GM12864 (cell line): ENCODE data around the gene GOLT1A.

Source experiments
- DNase-seq: peaks from one replicate; pipeline ENCODE4 v3.0.0-alpha.2; 2011; ENCODE audit warnings: low read depth
- H3K4me3 ChIP-seq: 2 replicates; pipeline ENCODE4 v1.5.1; 2011; ENCODE audit warnings: mild to moderate bottlenecking, low read depth, low read length, control low read depth
- TF ChIP-seq, protein P1 (sequence below): IDR thresholded peaks from 2 replicates; pipeline ENCODE4 v1.5.1; 2011; ENCODE audit warnings: low read depth, mild to moderate bottlenecking, moderate library complexity, low read length, control low read depth, inconsistent platforms; ENCODE audit errors: missing control alignments

GOLT1A gene

DNA sequence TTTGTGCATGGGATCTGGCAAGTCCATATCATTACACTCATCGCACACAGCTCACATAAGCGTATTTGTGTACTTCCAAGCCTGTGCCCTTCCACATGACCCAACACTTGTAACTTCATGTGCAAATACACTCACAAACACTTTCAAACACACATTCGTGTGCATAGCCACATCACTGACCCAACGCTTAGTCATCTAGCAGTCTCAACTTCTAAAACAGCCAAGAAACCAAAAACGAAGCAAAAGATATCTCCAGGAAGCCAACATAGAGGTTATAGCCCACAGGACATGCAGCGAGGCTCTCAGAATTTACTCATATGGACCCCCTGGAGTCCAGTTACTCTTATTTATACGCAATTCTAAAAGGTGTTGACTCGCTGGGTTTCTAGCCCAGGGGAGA is 10.9 kb upstream of the GOLT1A start:
- DNase-seq, result no peak
- TF ChIP-seq, protein P1, sequence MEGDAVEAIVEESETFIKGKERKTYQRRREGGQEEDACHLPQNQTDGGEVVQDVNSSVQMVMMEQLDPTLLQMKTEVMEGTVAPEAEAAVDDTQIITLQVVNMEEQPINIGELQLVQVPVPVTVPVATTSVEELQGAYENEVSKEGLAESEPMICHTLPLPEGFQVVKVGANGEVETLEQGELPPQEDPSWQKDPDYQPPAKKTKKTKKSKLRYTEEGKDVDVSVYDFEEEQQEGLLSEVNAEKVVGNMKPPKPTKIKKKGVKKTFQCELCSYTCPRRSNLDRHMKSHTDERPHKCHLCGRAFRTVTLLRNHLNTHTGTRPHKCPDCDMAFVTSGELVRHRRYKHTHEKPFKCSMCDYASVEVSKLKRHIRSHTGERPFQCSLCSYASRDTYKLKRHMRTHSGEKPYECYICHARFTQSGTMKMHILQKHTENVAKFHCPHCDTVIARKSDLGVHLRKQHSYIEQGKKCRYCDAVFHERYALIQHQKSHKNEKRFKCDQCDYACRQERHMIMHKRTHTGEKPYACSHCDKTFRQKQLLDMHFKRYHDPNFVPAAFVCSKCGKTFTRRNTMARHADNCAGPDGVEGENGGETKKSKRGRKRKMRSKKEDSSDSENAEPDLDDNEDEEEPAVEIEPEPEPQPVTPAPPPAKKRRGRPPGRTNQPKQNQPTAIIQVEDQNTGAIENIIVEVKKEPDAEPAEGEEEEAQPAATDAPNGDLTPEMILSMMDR, result no peak
- no peak overlapping the region for H3K4me3 ChIP-seq

GRCh38 chr1:204223129-204223860 is 9.5 kb upstream of the GOLT1A start:
- no peak for DNase-seq
- H3K4me3 ChIP-seq, result no peak overlapping the region
- TF ChIP-seq, protein P1, result no peak

DNA sequence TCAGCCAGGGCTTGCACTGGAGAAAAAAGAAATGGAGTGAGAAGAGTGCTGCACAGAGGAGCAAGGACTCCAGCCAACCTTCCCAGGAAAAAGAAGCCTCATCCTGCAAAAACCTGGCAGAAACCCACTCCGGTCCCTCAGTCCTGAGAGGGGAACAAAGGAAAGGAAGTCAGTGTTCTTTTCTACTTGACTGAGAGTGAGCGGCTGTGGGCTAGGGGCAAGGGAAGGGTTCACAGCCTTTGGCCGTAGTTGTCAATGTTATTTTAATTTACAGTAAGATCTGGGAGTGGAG is 8.9 kb upstream of the GOLT1A start:
- TF ChIP-seq, protein P1, result no peak
- no peak overlapping the region for H3K4me3 ChIP-seq
- no peak for DNase-seq

DNA sequence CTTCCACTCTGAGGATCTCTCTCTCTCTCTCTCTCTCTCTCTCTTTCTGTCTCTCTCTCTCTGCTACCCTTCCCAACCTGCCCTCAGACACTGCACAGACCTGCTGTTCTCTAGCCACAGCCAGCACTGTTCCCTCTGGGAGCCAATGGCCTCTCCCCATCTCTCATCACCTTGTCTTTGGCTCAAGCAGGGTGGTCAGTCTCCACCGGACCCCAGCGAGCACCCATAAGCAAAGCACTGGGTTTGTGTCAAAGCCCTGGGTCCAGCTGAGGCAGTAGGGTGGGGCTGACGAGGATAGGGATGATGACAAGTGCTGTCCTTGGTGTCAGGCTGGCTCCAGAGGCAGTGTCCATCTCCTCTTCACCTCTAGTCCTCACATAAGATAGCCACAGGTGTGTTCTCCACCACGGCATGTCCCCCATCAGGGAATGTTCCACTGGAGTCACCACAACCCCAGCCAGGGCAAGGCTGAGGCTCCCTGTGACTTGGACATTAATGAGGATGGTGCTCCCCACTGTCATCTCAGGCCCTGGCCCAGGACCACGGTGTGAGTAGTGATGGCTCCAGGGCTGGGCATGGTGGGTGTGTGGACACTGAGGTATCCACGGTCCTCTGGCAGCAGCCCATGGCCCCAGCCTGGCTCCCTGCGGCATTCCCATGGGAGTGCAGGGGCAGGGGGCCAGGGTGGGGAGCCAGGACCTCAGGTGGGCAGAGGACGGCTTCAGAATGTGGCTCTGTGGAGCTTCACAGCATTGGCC is 8.4 kb upstream of the GOLT1A start:
- TF ChIP-seq, protein P1, result no peak
- no peak overlapping the region for H3K4me3 ChIP-seq
- no peak for DNase-seq

- TF ChIP-seq, protein P1, result no peak
- DNase-seq, result no peak
- no peak overlapping the region for H3K4me3 ChIP-seq
These were observed 7.5 kb upstream of the GOLT1A start for GRCh38 chr1:204221271-204221670.

- H3K4me3 ChIP-seq, result no peak overlapping the region
- TF ChIP-seq, protein P1, result no peak
- no peak for DNase-seq
These were observed 6.3 kb upstream of the GOLT1A start for GRCh38 chr1:204219971-204220616.

DNA sequence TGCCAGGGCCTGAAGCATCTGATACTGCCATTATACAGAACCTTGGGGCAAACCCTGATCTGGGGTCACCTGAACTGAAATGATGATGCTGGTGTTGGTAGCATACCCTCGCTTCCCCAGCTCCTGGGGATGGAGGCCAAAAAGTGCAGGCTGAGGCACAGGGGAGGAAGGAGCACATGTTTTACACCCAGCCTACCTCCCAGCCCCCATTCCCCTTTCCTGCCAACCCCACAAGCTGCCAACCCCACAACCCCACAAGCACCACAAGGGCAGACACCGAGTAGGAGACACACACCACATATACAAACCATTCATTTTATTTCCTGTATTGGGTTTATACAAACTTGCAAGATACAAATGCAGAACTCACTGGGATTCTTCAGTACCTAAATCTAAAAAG is 4.8 kb upstream of the GOLT1A start:
- TF ChIP-seq, protein P1, result no peak
- DNase-seq, result no peak
- H3K4me3 ChIP-seq, result no peak overlapping the region
